PC-3 (cell line): Measurements from ENCODE around the gene FBXO31. TPM values are rescaled to one million over a fixed set of nuclear protein-coding genes. Genes with fewer than 3 reads are reported as not detected.
"Not testable (repeated sequence)": the region's sequence is repeated elsewhere in the genome, so short reads cannot be mapped to it uniquely, and the experiment has no call there.

ENCODE experiments used
- ATAC-seq: fragments of 200-7000 bp; cut with Tn5 transposase; 2 replicates; pipeline ENCODE4 v1.9.1; 2020; ENCODE audit warnings: mild to moderate bottlenecking, moderate library complexity
- BruUV-seq: library from RNA; stranded (reverse); fragments of 400-500 nt; replicated peaks from 2 replicates; lab custom pipeline; 2021; lab: Mats Ljungman, UMichigan
- CTCF ChIA-PET: fragments of 300-600 bp; sonication (Branson Sonifier 250); formaldehyde crosslinking; loops from one replicate; lab custom pipeline; 2022; ENCODE audit warnings: antibody characterized with exemption; lab: Charles Lee
- POLR2A ChIA-PET: fragments of 300-600 bp; sonication (Branson Sonifier 250); formaldehyde crosslinking; loops from one replicate; lab custom pipeline; 2022; ENCODE audit warnings: antibody characterized with exemption; ENCODE audit not compliant: unreplicated experiment; lab: Charles Lee
- DNase-seq: peaks from one replicate; pipeline ENCODE4 v3.0.0-alpha.2; 2015
- H2AFZ ChIP-seq: fragments of 300-600 bp; sonication (generic); 2 replicates; pipeline ENCODE4 v1.6.0; 2016; ENCODE audit warnings: antibody characterized with exemption, low read length
- H3F3A ChIP-seq: fragments of 300-600 bp; sonication (generic); one replicate; pipeline ENCODE4 v1.6.0; 2017; ENCODE audit warnings: antibody characterized with exemption, low read length, control low read depth, mild to moderate bottlenecking; ENCODE audit not compliant: unreplicated experiment
- H3K27ac ChIP-seq: fragments of 300-600 bp; sonication (generic); 2 replicates; pipeline ENCODE4 v1.5.1; 2016; ENCODE audit warnings: mild to moderate bottlenecking, low read length
- H3K27me3 ChIP-seq: fragments of 300-600 bp; sonication (generic); 2 replicates; pipeline ENCODE4 v1.6.1; 2016; ENCODE audit warnings: low read length, mixed read lengths
- H3K36me3 ChIP-seq: fragments of 300-600 bp; sonication (generic); 2 replicates; pipeline ENCODE4 v1.6.1; 2016; ENCODE audit warnings: low read depth, mixed run types, low read length, mixed read lengths
- H3K4me1 ChIP-seq: fragments of 300-600 bp; sonication (generic); 2 replicates; pipeline ENCODE4 v1.5.1; 2016; ENCODE audit warnings: low read length; ENCODE audit not compliant: insufficient read depth
- H3K4me2 ChIP-seq: fragments of 300-600 bp; sonication (generic); 2 replicates; pipeline ENCODE4 v1.6.0; 2016; ENCODE audit warnings: low read length
- H3K4me3 ChIP-seq: fragments of 300-600 bp; sonication (generic); 2 replicates; pipeline ENCODE4 v1.5.1; 2016; ENCODE audit warnings: mild to moderate bottlenecking, low read length, mixed read lengths
- H3K79me2 ChIP-seq: fragments of 300-600 bp; sonication (generic); 2 replicates; pipeline ENCODE4 v1.6.1; 2017; ENCODE audit warnings: low read length, mixed read lengths
- H3K9ac ChIP-seq: fragments of 300-600 bp; sonication (generic); 2 replicates; pipeline ENCODE4 v1.6.0; 2016; ENCODE audit warnings: mild to moderate bottlenecking, low read length
- H3K9me2 ChIP-seq: fragments of 300-600 bp; sonication (generic); replicated peaks from 2 replicates; pipeline ENCODE4 v1.6.1; 2016; ENCODE audit warnings: mixed run types, low read length, mixed read lengths
- H3K9me3 ChIP-seq: fragments of 300-600 bp; sonication (generic); 2 replicates; pipeline ENCODE4 v1.6.1; 2016; ENCODE audit warnings: low read length, mixed read lengths
- H4K20me1 ChIP-seq: fragments of 300-600 bp; sonication (generic); 2 replicates; pipeline ENCODE4 v1.6.1; 2016; ENCODE audit warnings: low read length, mixed read lengths
- CTCF ChIP-seq: fragments of 300-600 bp; sonication (generic); conservative IDR thresholded peaks from 2 replicates; pipeline ENCODE4 v1.5.1; 2017; ENCODE audit warnings: antibody characterized with exemption, low read depth, mild to moderate bottlenecking, low read length
- EZH2 ChIP-seq: fragments of 300-600 bp; sonication (generic); IDR thresholded peaks from one replicate; pipeline ENCODE4 v1.6.1; 2017; ENCODE audit warnings: antibody characterized with exemption, mild to moderate bottlenecking, low read length; ENCODE audit not compliant: unreplicated experiment
- EZH2phosphoT487 ChIP-seq: fragments of 300-600 bp; sonication (generic); IDR thresholded peaks from 2 replicates; pipeline ENCODE4 v1.6.1; 2018; ENCODE audit warnings: mild to moderate bottlenecking, antibody characterized with exemption, low read length, borderline replicate concordance
- intact Hi-C: fragments of 100-400 bp; cut with micrococcal nuclease; formaldehyde crosslinking; loops from 2 replicates; pipeline ENCODE4 v1.9.0; 2023
- total RNA-seq: library from RNA; depleted of rRNA; stranded (reverse); fragments of >200 nt; gene quantifications from 2 replicates; pipeline ENCODE4 v1.2.3, GENCODE V29; 2014

FBXO31 gene
- total RNA-seq, 1 experiment from 2014 or later: 14.8 TPM

GRCh38 chr16:87390641-87391323 lies 7.2 kb upstream of the FBXO31 start:
- Histone ChIP-seq H2AFZ (no peak overlapping the region), H3K27ac (no peak overlapping the region), H3K4me2 (0 out of 2 replicates have a peak overlapping the region, but pooled peaks have one; percentile 90), H3K36me3 (no peaks in the 10 kb centered on the region), H3F3A (no peaks in the 10 kb centered on the region), H3K4me1 (peaks cover 29% of the 10 kb centered on the region), H3K9me2 (no peaks in the 10 kb centered on the region), H4K20me1 (peaks cover 18% of the 10 kb centered on the region; the same call in 1 of the 2 replicates), H3K4me3 (peak overlapping the region; percentile 96; the same call in 1 of the 2 replicates), H3K27me3 (no peaks in the 10 kb centered on the region), H3K9me3 (no peaks in the 10 kb centered on the region), H3K9ac (no peak overlapping the region), H3K79me2 (peaks cover 31% of the 10 kb centered on the region)
- POLR2A ChIA-PET: no interaction called here
- CTCF ChIA-PET: no interaction called here
- DNase-seq: no peak
- TF ChIP-seq EZH2 (no peak), CTCF (no peak), EZH2phosphoT487 (no peak)
- intact Hi-C loops: loop anchor here (5.0 kb wide), 1 partner anchor 73 kb away; the partner anchor contains the start of gene C16orf95
- BruUV-seq: no TSS peak
- ATAC-seq: no peak

- H3K36me3 ChIP-seq, CTCF ChIA-PET, H3F3A ChIP-seq, H3K9me3 ChIP-seq, ATAC-seq, POLR2A ChIA-PET, H3K27me3 ChIP-seq, H3K27ac ChIP-seq, H3K4me3 ChIP-seq, H3K9ac ChIP-seq, H2AFZ ChIP-seq, H3K4me2 ChIP-seq, BruUV-seq, DNase-seq, H3K9me2 ChIP-seq: not testable (repeated sequence)
- Histone ChIP-seq H3K79me2 (peaks cover 23% of the 10 kb centered on the region), H3K4me1 (peaks cover 29% of the 10 kb centered on the region), H4K20me1 (peaks cover 16% of the 10 kb centered on the region; the same call in 1 of the 2 replicates)
- intact Hi-C loops: loop anchor here (5.0 kb wide), 1 partner anchor 73 kb away; the partner anchor contains the start of gene C16orf95
Measured at GRCh38 chr16:87389914-87390313, 6.3 kb upstream of the FBXO31 start.

- intact Hi-C loops: no loop called here
Measured at GRCh38 chr16:87389245-87389644, 5.7 kb upstream of the FBXO31 start.

More at GRCh38 chr16:87389245-87389644, 5.7 kb upstream of the FBXO31 start:
- no TSS peak for BruUV-seq
- H3K4me2 ChIP-seq: no peak overlapping the region
- peaks cover 16% of the 10 kb centered on the region for H3K79me2 ChIP-seq
- TF ChIP-seq EZH2phosphoT487: no peak
- TF ChIP-seq EZH2: no peak
- TF ChIP-seq CTCF: no peak
- no peaks in the 10 kb centered on the region for H3K9me2 ChIP-seq
- DNase-seq (no peak), ATAC-seq (no peak)
- no peaks in the 10 kb centered on the region for H3K27me3 ChIP-seq
- H3K27ac ChIP-seq: no peak overlapping the region
- H2AFZ ChIP-seq: no peak overlapping the region
- CTCF ChIA-PET: no interaction called here
- POLR2A ChIA-PET: no interaction called here
- H3K4me3 ChIP-seq: no peak overlapping the region
- H3K9ac ChIP-seq: no peak overlapping the region
- H3K4me1 ChIP-seq: peaks cover 28% of the 10 kb centered on the region
- no peaks in the 10 kb centered on the region for H3K9me3 ChIP-seq
- no peaks in the 10 kb centered on the region for H3K36me3 ChIP-seq
- peaks cover 12% of the 10 kb centered on the region; the same call in 1 of the 2 replicates for H4K20me1 ChIP-seq
- H3F3A ChIP-seq: no peaks in the 10 kb centered on the region
